GM12878 (cell line): Measurements from ENCODE around the gene USH2A. TPM values are rescaled to one million over a fixed set of nuclear protein-coding genes. Genes with fewer than 3 reads are reported as not detected.

ENCODE experiments used
- ATAC-seq: fragments of 200-7000 bp; cut with Tn5 transposase; 3 replicates; pipeline ENCODE4 v1.9.1; 2020; ENCODE audit warnings: mild to moderate bottlenecking, moderate library complexity
- BruUV-seq: library from RNA; stranded (reverse); fragments of 400-500 nt; replicated peaks from 2 replicates; lab custom pipeline; 2021; lab: Mats Ljungman, UMichigan
- CTCF ChIA-PET: fragments of 300-600 bp; sonication (Branson Sonifier 250); formaldehyde crosslinking; extraction: SDS; loops from one replicate; lab custom pipeline; 2021; ENCODE audit warnings: inconsistent platforms; lab: Yijun Ruan, JAX
- POLR2A ChIA-PET: fragments of 350-600 bp; formaldehyde crosslinking; extraction: SDS; loops from one replicate; lab custom pipeline; 2021; ENCODE audit warnings: inconsistent platforms; lab: Charles Lee
- RAD21 ChIA-PET: fragments of 300-600 bp; sonication (Branson Sonifier 250); formaldehyde crosslinking; loops from one replicate; lab custom pipeline; 2023; ENCODE audit warnings: antibody characterized with exemption; ENCODE audit not compliant: unreplicated experiment; lab: Charles Lee
- SMC1A ChIA-PET: fragments of 300-600 bp; sonication (Branson Sonifier 250); formaldehyde crosslinking; loops from one replicate; lab custom pipeline; 2023; ENCODE audit not compliant: unreplicated experiment, uncharacterized antibody; lab: Charles Lee
- DNase-seq: peaks from one replicate; pipeline ENCODE4 v3.0.0-alpha.2; 2011; ENCODE audit warnings: low read depth, low spot score
- FAIRE-seq: peaks from 3 replicates; lab custom pipeline; 2011; peaks lifted over from hg19 to GRCh38; lab: Jason Lieb, UNC
- H2AFZ ChIP-seq: 2 replicates; pipeline ENCODE4 v1.6.0; 2011; ENCODE audit warnings: low read depth, low read length, control low read depth; ENCODE audit not compliant: control insufficient read depth
- H3K27ac ChIP-seq: 2 replicates; pipeline ENCODE4 v1.5.1; 2011; ENCODE audit warnings: control low read depth; ENCODE audit not compliant: control insufficient read depth, insufficient read depth
- H3K27me3 ChIP-seq, 2 experiments: replicated peaks in 1 of 2; 2 replicates each; pipeline versions ENCODE4 v1.6.0 to v1.6.1; 2011; ENCODE audit warnings: low read length in 1 of 2; ENCODE audit not compliant: control insufficient read depth in 2 of 2, insufficient read depth in 2 of 2
- H3K36me3 ChIP-seq, 2 experiments: 2 replicates each; pipeline ENCODE4 v1.5.1; 2011; ENCODE audit warnings: low read length in 1 of 2; ENCODE audit not compliant: control insufficient read depth in 2 of 2, insufficient read depth in 2 of 2
- H3K4me1 ChIP-seq: 2 replicates; pipeline ENCODE4 v1.6.1; 2011; ENCODE audit warnings: mild to moderate bottlenecking, low read length, moderate library complexity, mixed read lengths; ENCODE audit not compliant: control insufficient read depth, insufficient read depth
- H3K4me2 ChIP-seq: 2 replicates; pipeline ENCODE4 v1.6.0; 2011; ENCODE audit warnings: control low read depth; ENCODE audit not compliant: control insufficient read depth, insufficient read depth
- H3K4me3 ChIP-seq: fragments of 200-600 bp; sonication (generic); 2 replicates; pipeline ENCODE4 v1.5.1; 2016
- H3K79me2 ChIP-seq: 2 replicates; pipeline ENCODE4 v1.6.0; 2011; ENCODE audit warnings: low read length; ENCODE audit not compliant: control insufficient read depth, insufficient read depth
- H3K9ac ChIP-seq: 2 replicates; pipeline ENCODE4 v1.8.0; 2011; ENCODE audit warnings: low read length, control low read depth, mixed read lengths; ENCODE audit not compliant: control insufficient read depth, insufficient read depth
- H3K9me3 ChIP-seq: replicated peaks from 3 replicates; pipeline ENCODE4 v1.5.1; 2011; ENCODE audit warnings: mild to moderate bottlenecking, low read length; ENCODE audit not compliant: control insufficient read depth, insufficient read depth
- H4K20me1 ChIP-seq: 2 replicates; pipeline ENCODE4 v1.6.0; 2011; ENCODE audit not compliant: control insufficient read depth, insufficient read depth
- BMI1 ChIP-seq: fragments of 450-650 bp; IDR thresholded peaks from 2 replicates; pipeline ENCODE4 v1.6.1; 2016; ENCODE audit warnings: mild to moderate bottlenecking, moderate library complexity, borderline replicate concordance
- CBFB ChIP-seq: IDR thresholded peaks from 2 replicates; pipeline ENCODE4 v1.6.1; 2016; ENCODE audit warnings: antibody characterized with exemption, low read depth
- CREB1 ChIP-seq: IDR thresholded peaks from 2 replicates; pipeline ENCODE4 v1.6.1; 2012; ENCODE audit warnings: low read depth, mild to moderate bottlenecking, inconsistent platforms
- EP300 ChIP-seq, 2 experiments: fragments of 150-350 bp in 1 of 2; IDR thresholded peaks; 2 replicates each; pipeline ENCODE4 v1.6.1; 2011 to 2012; ENCODE audit warnings: low read depth in 2 of 2, low read length in 2 of 2, borderline replicate concordance in 1 of 2, improper control_type of control experiment in 1 of 2, inconsistent platforms in 1 of 2; ENCODE audit not compliant: control insufficient read depth in 1 of 2
- ETV6 ChIP-seq, 2 experiments: fragments of 450-650 bp in 1 of 2; IDR thresholded peaks in 1 of 2; conservative IDR thresholded peaks in 1 of 2; 2 replicates each; pipeline ENCODE4 v1.6.1; 2014; ENCODE audit warnings: antibody characterized with exemption in 1 of 2, borderline replicate concordance in 1 of 2, low read depth in 1 of 2, mild to moderate bottlenecking in 1 of 2, moderate library complexity in 1 of 2
- IKZF2 ChIP-seq, 2 experiments: fragments of 450-650 bp; IDR thresholded peaks; 2 replicates each; pipeline ENCODE4 v1.6.1; 2017; ENCODE audit warnings: mild to moderate bottlenecking in 2 of 2, moderate library complexity in 2 of 2
- MTA3 ChIP-seq: IDR thresholded peaks from 2 replicates; pipeline ENCODE4 v1.6.1; 2012; ENCODE audit warnings: low read length, inconsistent platforms, borderline replicate concordance
- NR2C1 ChIP-seq: fragments of 450-650 bp; IDR thresholded peaks from 2 replicates; pipeline ENCODE4 v1.6.1; 2017; ENCODE audit warnings: antibody characterized with exemption, mild to moderate bottlenecking, moderate library complexity
- SIN3A ChIP-seq: IDR thresholded peaks from 2 replicates; pipeline ENCODE4 v1.6.1; 2012; ENCODE audit warnings: low read depth, low read length, improper control_type of control experiment
- SPI1 ChIP-seq: IDR thresholded peaks from 2 replicates; pipeline ENCODE4 v1.6.1; 2011; ENCODE audit warnings: low read depth, mild to moderate bottlenecking, low read length, moderate library complexity, borderline replicate concordance; ENCODE audit not compliant: insufficient read depth
- SREBF1 ChIP-seq: IDR thresholded peaks from 2 replicates; pipeline ENCODE4 v1.6.1; 2012; ENCODE audit warnings: mild to moderate bottlenecking, low read length
- SREBF2 ChIP-seq: IDR thresholded peaks from 2 replicates; pipeline ENCODE4 v1.6.1; 2012; ENCODE audit warnings: mild to moderate bottlenecking, low read length
- SRF ChIP-seq, 2 experiments: IDR thresholded peaks; 2 replicates each; pipeline ENCODE4 v1.6.1; 2011; ENCODE audit warnings: low read depth in 2 of 2, low read length in 2 of 2, mild to moderate bottlenecking in 1 of 2, moderate library complexity in 1 of 2
- STAT3 ChIP-seq: IDR thresholded peaks from 2 replicates; pipeline ENCODE4 v1.6.1; 2011; ENCODE audit warnings: low read depth, low read length, improper control_type of control experiment
- ZZZ3 ChIP-seq: IDR thresholded peaks from 2 replicates; pipeline ENCODE4 v1.6.1; 2011; ENCODE audit warnings: low read depth; ENCODE audit not compliant: control insufficient read depth, insufficient read length
- WGBS: methylation state at CpG from one replicate; pipeline ENCODE4 v1.1.6; 2016; ENCODE audit warnings: low lambda C conversion rate; ENCODE audit not compliant: insufficient replicate concordance, insufficient coverage; ENCODE audit errors: missing lambda C conversion rate; 5-methylcytosine and 5-hydroxymethylcytosine counted together
- in situ Hi-C: fragments of 300-500 bp; cut with MboI; formaldehyde crosslinking; loops from 9 replicates; pipeline ENCODE4 v1.14.3; 2018; ENCODE audit warnings: mixed read lengths
- intact Hi-C: fragments of 100-400 bp; cut with micrococcal nuclease; formaldehyde crosslinking; loops from one replicate; pipeline ENCODE4 v1.14.2; 2022; ENCODE audit not compliant: unreplicated experiment
- polyA plus RNA-seq, 11 experiments: library from polyadenylated mRNA; depleted of rRNA in 4 of 11; unstranded in 6 of 11; stranded (reverse) in 5 of 11; fragments of >200 nt; fragmentation: Nextera tagmentation in 4 of 11; fragmentation: Illumina TruSeq in 1 of 11; extraction: Ambion mirVana in 4 of 11; extraction: Trizol in 1 of 11; gene quantifications; 1 replicate in 1 of 11; 2 replicates in 10 of 11; pipeline versions ENCODE4 v1.2.1 to v1.2.3, GENCODE V29; 2011 to 2016; ENCODE audit warnings: inconsistent platforms in 2 of 11, missing spikeins in 2 of 11, low read depth in 1 of 11
- total RNA-seq, 4 experiments: library from RNA; depleted of rRNA in 3 of 4; stranded (reverse); fragments of >200 nt in 3 of 4; fragmentation: Illumina TruSeq in 1 of 4; extraction: Trizol in 1 of 4; gene quantifications; 2 replicates each; pipeline versions ENCODE4 v1.2.1 to v1.2.3, GENCODE V29; 2013 to 2021
- TF ChIP-seq, protein P1 (sequence below): fragments of 450-650 bp; IDR thresholded peaks from 2 replicates; pipeline ENCODE4 v1.6.1; 2017; ENCODE audit warnings: antibody characterized with exemption, mild to moderate bottlenecking, moderate library complexity
- TF ChIP-seq, protein P2 (sequence below): IDR thresholded peaks from 2 replicates; pipeline ENCODE4 v1.6.1; 2011; ENCODE audit warnings: low read depth, mild to moderate bottlenecking, low read length, moderate library complexity, borderline replicate concordance; ENCODE audit errors: extremely low read depth
- TF ChIP-seq, protein P3 (sequence below): IDR thresholded peaks from 2 replicates; pipeline ENCODE4 v1.6.1; 2011; ENCODE audit warnings: mild to moderate bottlenecking, low read depth, low read length, moderate library complexity; ENCODE audit not compliant: insufficient replicate concordance
- TF ChIP-seq, protein P4 (sequence below): fragments of 450-650 bp; IDR thresholded peaks from 2 replicates; pipeline ENCODE4 v1.6.1; 2016; ENCODE audit warnings: mild to moderate bottlenecking

USH2A gene
- total and polyA plus RNA-seq, 10 of the 15 experiments (the other 5 are each of a cell fraction or from before 2014, with no cell fraction given), result under 0.01 to 0.20 (median 0.01) TPM; not detected in 2

DNA sequence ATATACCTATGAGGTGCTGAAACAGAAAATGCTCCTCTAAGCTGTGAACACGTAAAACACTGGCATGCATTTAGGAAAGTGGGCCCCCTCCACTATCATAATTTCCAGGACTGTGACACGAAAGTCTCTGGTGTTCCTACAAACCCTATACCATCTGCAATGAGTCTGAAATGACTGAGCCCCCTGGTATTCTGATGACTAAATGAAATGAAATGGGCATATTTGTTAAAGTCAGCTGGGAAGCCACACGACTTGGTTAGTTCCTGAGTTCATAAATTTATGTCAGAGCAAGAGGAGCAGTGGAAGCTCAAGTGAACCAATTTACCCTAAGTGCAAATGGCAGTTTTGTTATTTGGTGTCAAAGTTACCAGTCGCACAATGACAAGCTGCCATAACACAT is 673.8 kb downstream of the USH2A start:
- ATAC-seq, result no peak
- RAD21 ChIA-PET, result no interaction called here
- H4K20me1 ChIP-seq, result no peaks in the 10 kb centered on the region
- H3K9me3 ChIP-seq, result no peaks in the 10 kb centered on the region
- H3K27me3 ChIP-seq, result no peaks in the 10 kb centered on the region
- in situ Hi-C loops (no loop called here), intact Hi-C loops (no loop called here)
- H3K9ac ChIP-seq, result no peak overlapping the region
- no TSS peak for BruUV-seq
- no peaks in the 10 kb centered on the region for H3K79me2 ChIP-seq
- no peak overlapping the region for H3K27ac ChIP-seq
- WGBS, result 0% methylated on average over 4 of the region's 4 CpGs
- no peak overlapping the region for H3K4me3 ChIP-seq
- no peak overlapping the region for H3K4me2 ChIP-seq
- no peak for FAIRE-seq
- no peak overlapping the region for H2AFZ ChIP-seq
- CTCF ChIA-PET, result no interaction called here
- no peak for DNase-seq
- POLR2A ChIA-PET, result no interaction called here
- no peaks in the 10 kb centered on the region for H3K4me1 ChIP-seq
- TF ChIP-seq, protein P1, sequence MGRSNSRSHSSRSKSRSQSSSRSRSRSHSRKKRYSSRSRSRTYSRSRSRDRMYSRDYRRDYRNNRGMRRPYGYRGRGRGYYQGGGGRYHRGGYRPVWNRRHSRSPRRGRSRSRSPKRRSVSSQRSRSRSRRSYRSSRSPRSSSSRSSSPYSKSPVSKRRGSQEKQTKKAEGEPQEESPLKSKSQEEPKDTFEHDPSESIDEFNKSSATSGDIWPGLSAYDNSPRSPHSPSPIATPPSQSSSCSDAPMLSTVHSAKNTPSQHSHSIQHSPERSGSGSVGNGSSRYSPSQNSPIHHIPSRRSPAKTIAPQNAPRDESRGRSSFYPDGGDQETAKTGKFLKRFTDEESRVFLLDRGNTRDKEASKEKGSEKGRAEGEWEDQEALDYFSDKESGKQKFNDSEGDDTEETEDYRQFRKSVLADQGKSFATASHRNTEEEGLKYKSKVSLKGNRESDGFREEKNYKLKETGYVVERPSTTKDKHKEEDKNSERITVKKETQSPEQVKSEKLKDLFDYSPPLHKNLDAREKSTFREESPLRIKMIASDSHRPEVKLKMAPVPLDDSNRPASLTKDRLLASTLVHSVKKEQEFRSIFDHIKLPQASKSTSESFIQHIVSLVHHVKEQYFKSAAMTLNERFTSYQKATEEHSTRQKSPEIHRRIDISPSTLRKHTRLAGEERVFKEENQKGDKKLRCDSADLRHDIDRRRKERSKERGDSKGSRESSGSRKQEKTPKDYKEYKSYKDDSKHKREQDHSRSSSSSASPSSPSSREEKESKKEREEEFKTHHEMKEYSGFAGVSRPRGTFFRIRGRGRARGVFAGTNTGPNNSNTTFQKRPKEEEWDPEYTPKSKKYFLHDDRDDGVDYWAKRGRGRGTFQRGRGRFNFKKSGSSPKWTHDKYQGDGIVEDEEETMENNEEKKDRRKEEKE, result no peak
- TF ChIP-seq SIN3A, result no peak
- no peak for TF ChIP-seq SREBF2
- no peak for TF ChIP-seq EP300 (IDR thresholded peaks at IDR 0.05; ENCODE audit: borderline replicate concordance in 1 of 2, control insufficient read depth in 1 of 2, low read depth in 2 of 2, low read length in 2 of 2)
- no peak for TF ChIP-seq BMI1
- no peak for TF ChIP-seq SPI1
- TF ChIP-seq ETV6 (conservative IDR thresholded peaks at IDR 0.05 in 1 of 2, IDR thresholded peaks at IDR 0.05 in 1 of 2; ENCODE audit: borderline replicate concordance in 1 of 2, low read depth in 1 of 2), result no peak
- no peak for TF ChIP-seq NR2C1
- TF ChIP-seq, protein P2, sequence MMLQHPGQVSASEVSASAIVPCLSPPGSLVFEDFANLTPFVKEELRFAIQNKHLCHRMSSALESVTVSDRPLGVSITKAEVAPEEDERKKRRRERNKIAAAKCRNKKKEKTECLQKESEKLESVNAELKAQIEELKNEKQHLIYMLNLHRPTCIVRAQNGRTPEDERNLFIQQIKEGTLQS, result no peak
- TF ChIP-seq, protein P3, sequence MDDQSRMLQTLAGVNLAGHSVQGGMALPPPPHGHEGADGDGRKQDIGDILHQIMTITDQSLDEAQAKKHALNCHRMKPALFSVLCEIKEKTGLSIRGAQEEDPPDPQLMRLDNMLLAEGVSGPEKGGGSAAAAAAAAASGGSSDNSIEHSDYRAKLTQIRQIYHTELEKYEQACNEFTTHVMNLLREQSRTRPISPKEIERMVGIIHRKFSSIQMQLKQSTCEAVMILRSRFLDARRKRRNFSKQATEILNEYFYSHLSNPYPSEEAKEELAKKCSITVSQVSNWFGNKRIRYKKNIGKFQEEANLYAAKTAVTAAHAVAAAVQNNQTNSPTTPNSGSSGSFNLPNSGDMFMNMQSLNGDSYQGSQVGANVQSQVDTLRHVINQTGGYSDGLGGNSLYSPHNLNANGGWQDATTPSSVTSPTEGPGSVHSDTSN, result no peak
- TF ChIP-seq, protein P4, sequence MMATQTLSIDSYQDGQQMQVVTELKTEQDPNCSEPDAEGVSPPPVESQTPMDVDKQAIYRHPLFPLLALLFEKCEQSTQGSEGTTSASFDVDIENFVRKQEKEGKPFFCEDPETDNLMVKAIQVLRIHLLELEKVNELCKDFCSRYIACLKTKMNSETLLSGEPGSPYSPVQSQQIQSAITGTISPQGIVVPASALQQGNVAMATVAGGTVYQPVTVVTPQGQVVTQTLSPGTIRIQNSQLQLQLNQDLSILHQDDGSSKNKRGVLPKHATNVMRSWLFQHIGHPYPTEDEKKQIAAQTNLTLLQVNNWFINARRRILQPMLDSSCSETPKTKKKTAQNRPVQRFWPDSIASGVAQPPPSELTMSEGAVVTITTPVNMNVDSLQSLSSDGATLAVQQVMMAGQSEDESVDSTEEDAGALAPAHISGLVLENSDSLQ, result no peak
- TF ChIP-seq IKZF2 (IDR thresholded peaks at IDR 0.05), result no peak
- TF ChIP-seq SREBF1, result no peak
- TF ChIP-seq CBFB, result no peak
- TF ChIP-seq MTA3, result no peak
- no peak for TF ChIP-seq STAT3
- TF ChIP-seq SRF (IDR thresholded peaks at IDR 0.05; ENCODE audit: low read depth in 2 of 2, low read length in 2 of 2), result no peak
- no peak for TF ChIP-seq CREB1
- TF ChIP-seq ZZZ3, result no peak
- H3K36me3 ChIP-seq, result no peaks in the 10 kb centered on the region
- SMC1A ChIA-PET, result interaction anchor here (0.8 to 1.1 kb wide), 2 partner anchors 40 to 306 kb away, joined by 3 read pairs; no protein-coding TSS in a partner anchor
